Activated gamma-delta T cell treated with anti-CD3 and anti-CD28 coated beads, Interleukin-2, amount 50 U/mL, for 16 hours (primary cell): ENCODE data around the gene DNASE2.
A peak's percentile ranks its signal among the peaks of the same experiment; 100 is the strongest.

Experiments
- DNase-seq: peaks from one replicate; pipeline ENCODE4 v3.0.0-alpha.2; 2020; ENCODE audit warnings: low read depth

Gene DNASE2

DNA sequence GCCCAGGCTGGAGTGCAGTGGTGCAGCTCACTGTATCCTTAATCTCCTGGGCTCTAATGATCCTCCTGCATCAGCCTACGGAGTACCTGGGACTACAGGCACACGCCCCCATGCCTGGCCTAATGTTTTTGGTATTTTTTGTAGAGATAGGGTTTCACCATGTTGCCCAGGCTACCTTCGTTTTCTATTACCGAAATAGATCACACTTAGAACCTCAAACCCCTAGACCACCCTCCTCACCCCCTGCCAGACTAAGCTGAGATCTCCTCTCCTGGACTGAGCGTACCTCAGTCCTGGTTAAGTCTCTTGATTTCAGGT lies 5.4 kb upstream of the DNASE2 start:
- DNase-seq, result no peak

GRCh38 chr19:12885749-12886650 lies 4.8 kb upstream of the DNASE2 start:
- DNase-seq, result no peak

DNA sequence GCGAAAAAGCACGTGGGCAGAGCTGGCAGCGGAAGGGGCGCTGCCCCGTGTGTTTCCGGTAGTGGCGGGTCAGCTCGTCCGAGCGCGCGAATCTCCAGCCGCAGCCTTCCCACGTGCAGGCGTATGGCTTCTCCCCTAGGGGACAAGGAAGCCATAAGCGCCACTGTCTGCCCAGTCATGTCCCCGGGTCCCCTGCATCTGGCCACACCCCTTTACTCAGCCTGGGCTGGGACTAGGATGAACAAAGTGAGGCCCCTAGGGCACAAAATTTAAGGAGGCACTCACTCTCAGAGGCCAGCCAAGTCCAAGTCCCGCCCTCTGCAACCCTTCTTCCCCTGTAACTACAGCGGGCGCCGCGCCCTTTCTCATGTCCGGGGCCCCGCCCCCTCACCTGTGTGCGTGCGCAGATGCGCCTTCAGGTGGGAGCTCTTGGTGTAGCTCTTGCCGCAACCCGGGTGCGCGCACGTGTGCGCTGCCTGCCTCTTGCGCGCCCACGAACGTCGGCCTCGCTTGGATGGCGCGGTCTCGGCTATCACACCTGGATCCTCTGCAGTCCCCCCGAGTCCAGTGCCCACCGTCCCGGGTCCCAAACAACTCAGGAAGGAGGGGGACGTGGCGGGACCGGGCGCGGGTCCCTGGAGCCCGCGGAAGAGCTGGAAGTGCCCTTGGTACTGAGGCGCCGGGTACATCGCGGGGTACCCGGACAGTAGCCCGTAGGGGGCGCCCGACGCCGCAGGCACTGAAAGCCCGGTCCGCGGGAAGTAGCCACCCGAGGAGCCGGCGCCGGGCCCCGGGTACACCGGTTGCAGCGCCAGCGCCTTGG lies 3.9 kb upstream of the DNASE2 start:
- peak; percentile 74 for DNase-seq

- no peak for DNase-seq
These were observed 3.3 kb upstream of the DNASE2 start for GRCh38 chr19:12884627-12884925.

- no peak for DNase-seq
These were observed 3.0 kb upstream of the DNASE2 start for GRCh38 chr19:12884202-12884601.

- DNase-seq, result no peak
These were observed 1.3 kb upstream of the DNASE2 start for GRCh38 chr19:12882589-12882988.

DNA sequence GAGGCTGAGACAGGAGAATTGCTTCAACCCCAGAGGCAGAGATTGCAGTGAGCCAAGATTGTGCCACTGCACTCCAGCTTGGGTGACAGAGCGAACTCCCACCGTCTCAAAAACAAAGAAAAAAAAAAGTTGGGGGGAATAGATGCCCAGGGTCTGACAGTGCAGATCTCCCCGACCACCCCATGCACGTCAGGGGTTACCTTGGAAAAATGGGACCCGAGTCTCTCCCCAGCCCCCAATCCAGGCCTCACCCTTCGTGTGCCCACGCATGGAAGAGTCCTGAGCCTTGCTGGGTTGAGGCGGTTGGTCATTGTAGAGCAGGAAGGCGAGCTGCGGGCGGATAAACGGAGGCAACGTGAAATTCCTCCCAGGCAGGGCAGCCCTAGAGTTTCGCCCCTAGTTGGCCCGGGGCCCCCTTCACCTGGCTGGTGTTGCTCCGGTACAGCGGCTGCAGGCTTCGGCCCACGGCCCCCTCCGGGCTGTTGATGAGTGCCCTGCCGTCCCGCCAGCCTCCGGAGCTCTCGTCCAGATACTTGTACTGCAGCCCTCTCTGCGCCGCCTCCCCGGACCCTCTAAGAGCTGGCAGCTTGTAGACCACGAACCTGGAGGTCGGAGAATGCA lies 588 bp downstream of the DNASE2 start:
- no peak for DNase-seq

DNA sequence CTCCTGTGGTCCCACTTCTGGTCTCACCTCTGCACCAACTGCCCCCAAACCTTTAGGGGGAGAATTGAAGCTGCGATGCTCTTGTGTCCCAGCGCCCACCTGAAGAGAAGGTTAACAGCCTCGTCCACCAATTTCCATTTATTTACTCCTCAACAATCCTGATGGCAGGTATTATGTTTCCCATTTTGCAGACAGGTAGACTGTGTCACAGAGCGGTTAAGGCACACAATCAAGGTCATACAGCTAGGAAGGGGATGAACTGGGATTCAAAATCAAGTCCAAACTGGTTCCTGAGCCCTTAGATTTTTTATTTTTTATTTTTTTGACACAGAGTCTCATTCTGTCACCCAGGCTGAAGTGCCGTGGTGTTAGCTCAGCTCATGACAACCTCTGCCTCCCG lies 6.2 kb downstream of the DNASE2 start:
- DNase-seq, result no peak

- DNase-seq, result no peak
These were observed 7.1 kb downstream of the DNASE2 start for GRCh38 chr19:12873891-12874745.

DNA sequence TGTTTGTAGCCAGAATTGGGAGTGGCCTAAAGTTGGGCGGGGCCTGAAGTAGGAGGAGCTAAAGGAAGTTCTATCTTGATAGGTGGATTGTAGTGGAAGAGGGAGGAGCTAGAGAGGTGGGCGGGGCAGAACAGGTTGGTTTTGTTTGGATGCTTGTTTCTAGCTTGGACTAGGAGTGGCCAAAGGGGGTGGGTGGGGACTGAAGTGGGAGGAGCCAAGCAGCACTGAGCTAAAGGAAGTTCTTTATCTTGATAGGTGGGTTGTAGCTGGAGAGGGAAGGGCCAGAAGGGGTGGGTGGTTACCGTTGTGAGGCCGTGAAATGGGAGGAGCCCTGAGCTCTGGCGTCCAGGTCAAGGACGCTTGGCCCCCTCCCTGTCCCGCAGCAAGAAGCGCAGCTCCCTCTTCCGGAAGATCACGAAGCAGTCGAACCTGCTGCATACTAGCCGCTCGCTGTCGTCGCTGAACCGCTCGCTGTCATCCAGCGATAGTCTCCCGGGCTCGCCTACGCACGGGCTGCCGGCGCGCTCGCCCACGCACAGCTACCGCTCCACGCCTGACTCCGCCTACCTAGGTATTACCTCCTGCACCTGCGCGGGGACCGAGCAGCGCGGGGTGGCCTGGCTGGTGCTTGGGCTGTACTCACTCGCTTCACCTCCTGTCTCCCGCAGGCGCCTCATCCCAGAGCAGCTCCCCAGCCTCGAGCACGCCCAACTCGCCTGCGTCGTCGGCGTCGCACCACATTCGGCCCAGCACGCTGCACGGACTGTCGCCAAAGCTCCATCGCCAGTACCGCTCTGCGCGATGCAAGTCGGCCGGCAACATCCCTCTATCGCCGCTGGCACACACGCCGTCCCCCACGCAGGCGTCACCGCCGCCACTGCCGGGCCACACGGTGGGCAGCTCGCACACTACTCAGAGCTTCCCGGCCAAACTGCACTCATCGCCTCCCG lies 8.0 kb downstream of the DNASE2 start:
- peak; percentile 39 for DNase-seq

- no peak for DNase-seq
These were observed 9.0 kb downstream of the DNASE2 start for GRCh38 chr19:12872255-12872654.

DNA sequence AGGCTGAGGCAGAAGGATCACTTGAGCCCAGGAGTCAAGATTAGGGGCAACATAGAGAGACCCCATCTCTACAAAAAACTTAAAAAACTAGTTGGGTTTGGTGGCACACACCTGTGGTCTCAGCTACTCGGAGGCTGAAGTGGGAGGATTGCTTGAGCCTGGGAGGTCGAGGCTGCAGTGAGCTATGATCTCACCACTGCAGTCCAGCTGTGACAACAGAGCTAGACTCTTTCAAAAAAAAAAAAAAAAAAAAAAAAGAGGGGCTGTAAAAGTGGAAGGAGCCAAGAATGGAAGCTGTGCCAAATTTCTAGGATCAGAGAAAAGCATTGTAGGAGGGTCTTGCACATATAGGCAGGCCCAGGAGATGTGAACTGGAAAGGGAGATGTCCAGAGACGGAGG lies 9.6 kb downstream of the DNASE2 start:
- no peak for DNase-seq

DNA sequence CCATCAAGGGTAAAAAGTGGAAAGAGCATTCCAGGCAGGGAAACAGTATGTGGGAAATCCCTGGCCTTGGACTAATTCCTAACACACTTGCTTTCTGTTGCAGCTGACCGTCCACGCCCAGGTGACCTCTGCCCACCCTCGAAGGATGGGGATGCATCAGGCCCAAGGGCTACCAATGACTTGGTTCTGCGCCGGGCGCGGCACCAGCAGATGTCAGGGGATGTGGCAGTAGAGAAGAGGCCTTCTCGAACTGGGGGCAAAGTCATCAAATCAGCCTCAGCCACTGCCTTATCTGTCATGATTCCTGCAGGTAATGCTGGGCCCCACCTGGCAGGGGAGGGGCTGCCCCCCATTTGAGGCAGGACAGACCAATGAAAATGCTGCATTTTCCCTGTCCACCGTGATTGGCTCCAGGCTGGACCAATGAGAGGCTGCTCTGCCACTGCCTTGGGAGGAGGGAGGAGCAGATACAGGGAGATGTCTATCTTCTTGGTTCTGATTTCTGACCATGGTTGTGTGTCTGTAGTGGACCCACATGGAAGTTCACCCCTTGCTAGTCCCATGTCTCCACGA lies 12.6 kb downstream of the DNASE2 start:
- no peak for DNase-seq

DNA sequence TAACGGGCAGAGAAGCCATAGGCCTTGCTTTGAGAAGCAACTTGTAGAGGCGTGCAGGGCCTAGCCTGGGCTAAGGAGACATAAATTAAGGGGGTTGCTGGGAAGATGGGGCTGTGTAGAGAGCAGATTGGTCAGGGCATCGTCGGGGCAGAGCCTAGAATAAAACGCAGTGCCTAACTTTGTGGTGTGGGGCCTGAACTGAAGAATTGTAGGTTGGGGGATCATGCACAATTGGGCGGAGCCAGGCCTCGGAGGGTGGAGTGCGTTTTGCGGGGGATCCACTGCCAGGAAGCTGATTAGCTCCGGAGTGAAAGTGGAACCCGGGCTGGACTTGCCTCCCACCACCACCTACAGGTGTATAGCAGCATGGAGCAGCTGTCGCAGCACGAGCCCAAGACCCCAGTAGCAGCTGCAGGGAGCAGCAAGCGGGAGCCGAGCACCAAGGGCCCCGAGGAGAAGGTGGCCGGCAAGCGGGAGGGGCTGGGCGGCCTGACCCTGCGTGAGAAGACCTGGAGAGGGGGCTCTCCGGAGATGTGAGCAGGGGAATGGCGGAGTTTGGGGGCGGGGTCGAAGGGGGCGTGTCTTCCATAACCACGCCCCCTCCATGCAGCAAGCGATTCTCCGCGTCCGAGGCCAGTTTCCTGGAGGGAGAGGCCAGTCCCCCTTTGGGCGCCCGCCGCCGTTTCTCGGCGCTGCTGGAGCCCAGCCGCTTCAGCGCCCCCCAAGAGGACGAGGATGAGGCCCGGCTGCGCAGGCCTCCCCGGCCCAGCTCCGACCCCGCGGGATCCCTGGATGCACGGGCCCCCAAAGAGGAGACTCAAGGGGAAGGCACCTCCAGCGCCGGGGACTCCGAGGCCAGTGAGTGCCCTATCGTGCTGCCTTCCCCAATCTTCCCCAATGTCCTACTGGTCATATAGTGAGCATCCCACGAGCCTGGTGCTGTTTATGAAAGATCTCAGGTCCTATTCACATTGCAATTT lies 13.8 kb downstream of the DNASE2 start:
- no peak for DNase-seq

DNA sequence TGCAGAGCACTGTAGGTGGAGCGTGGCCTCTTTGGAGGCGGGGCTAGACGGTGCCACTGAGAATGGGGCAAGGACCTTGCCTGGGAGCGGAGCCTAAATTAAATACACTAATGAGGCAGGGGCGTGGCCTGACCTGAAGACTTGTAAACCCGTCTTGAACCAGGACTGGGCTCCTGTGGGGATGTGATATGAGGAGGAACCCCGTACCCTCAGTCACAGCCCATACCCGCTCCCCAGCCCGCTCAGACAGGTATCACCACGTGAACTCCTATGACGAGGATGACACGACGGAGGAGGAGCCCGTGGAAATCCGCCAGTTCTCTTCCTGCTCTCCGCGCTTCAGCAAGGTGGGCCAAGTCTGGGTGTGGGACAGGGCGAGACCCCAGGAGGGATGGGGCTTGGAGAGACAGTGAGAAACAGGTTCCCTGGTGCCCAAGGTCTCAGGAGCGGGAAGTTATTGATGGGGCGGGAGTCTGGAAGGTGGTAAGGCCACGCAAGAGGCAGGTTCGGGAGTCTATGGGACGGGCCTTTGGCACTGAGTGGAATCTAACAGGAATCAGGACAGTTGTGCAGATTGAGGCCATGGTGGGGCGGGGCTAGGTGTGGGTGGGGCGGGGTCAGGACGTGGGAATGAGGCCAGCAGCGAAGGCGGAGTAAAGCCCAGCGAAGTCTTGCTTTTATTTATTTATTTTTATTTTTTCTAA lies 14.7 kb downstream of the DNASE2 start:
- DNase-seq, result no peak

- DNase-seq, result no peak
These were observed 15.4 kb downstream of the DNASE2 start for GRCh38 chr19:12865746-12866415.

- DNase-seq, result no peak
These were observed 16.2 kb downstream of the DNASE2 start for GRCh38 chr19:12864721-12865715.
